Stimulated activated CD8-positive, alpha-beta memory T cell treated with anti-CD3 and anti-CD28 coated beads, Interleukin-15, amount 100 ng/mL, for 1 hour (primary cell): ENCODE measurements around the gene FGGY.
"Not testable (repeated sequence)": the region's sequence is repeated elsewhere in the genome, so short reads cannot be mapped to it uniquely, and the experiment has no call there.

Experiments
- DNase-seq: peaks from one replicate; pipeline ENCODE4 v3.0.0-alpha.2; 2020; ENCODE audit warnings: low read depth

The FGGY gene

DNA sequence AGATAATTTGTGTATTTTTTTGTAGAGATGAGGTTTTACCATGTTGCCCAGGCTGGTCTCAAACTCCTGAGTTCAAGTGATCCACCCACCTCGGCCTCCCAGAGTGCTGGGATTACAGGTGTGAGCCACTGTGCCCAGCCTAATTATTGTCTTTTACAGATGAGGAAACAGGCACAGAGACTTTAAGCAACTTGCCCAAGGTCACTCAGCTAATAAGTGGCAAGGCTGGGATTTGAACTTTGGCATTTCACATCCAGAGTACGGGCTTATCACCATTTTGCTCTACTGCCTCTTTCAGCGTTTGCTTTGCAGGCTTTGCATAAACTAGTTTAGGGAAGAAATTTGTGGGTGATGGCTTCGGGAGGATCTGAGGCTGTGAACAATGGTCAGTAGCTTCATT, 57.3 kb downstream of the FGGY start:
- not testable (repeated sequence) for DNase-seq

GRCh38 chr1:59354709-59355337, 57.9 kb downstream of the FGGY start:
- DNase-seq: no peak

DNA sequence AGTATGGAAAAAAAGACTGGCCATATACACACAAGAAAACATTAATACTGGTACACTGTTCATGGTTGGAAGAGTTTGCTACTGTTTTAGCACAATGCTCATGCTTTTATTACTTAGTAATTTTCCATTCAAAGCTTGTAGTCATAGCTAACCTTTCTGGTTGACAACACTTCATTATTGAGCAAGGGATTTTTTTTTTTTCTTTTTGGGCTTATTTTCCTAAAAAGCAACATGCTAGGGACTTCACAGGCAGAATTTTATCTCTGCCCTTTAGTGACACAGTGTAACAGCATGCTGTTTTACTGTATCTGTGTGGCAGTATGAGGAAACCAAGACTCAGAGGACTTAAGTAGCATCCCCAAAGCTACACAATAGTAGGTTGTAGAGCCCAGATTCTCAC, 58.5 kb downstream of the FGGY start:
- DNase-seq: no peak

DNA sequence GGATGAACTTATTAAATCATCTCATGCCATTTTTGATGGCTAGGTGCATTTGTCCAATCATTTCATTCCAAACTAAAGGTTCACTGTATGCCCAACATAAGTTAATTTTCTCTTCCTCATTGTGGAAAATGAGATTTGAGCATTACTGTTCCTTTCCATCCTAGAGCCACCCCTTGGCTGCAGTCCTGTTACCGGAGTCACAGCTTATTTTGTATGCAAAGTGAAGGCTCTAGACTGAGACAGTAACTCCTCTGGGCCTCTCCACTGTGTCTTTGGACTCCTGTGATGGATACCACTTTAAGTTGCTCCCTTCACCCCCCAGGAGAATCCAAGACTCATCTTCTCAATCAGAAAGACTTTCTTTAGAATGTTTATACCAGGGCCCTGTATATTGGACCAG, 59.7 kb downstream of the FGGY start:
- no peak for DNase-seq

- DNase-seq: no peak
Observed at GRCh38 chr1:59357645-59358320, 60.9 kb downstream of the FGGY start.

DNA sequence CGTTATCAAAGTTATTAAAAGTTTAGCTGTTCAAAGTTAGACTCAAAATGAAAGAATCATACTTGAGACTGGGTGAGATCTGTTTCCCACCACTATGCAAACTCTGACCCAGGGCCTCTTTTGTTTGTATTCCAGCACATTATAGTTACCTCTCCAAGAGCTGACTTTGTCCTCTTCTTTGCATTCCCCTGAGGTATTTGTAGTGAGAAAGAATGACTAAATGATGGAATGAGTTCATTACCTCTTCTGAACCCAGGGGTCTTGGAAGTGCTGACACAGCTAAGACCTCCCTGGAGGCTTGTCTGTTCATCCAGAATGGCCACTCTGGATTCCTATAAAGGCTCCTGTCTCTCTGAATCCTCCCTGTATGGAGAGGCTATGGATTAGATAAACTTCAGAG, 62.4 kb downstream of the FGGY start:
- DNase-seq: no peak

DNA sequence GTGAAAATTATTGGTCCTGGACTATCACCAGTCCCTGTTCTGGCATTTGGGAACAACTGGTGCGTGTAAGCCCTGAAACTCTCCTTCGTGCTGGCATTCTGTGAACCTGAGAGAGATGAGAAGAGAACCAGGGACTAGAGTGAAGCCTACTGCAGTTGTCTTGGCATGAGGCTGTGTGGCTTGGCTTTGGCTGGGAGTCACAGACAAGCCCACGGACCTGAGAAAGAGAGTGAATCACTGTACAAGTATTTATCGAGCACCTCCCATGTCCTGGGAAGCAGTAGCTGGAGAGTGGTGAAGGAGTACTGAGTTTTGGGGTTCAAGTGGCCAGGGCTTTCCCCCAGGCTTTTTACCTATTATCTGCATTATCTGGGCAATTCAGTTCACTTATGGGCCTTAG, 63.3 kb downstream of the FGGY start:
- no peak for DNase-seq

- DNase-seq: no peak
Observed at GRCh38 chr1:59360729-59361128, 63.8 kb downstream of the FGGY start.

DNA sequence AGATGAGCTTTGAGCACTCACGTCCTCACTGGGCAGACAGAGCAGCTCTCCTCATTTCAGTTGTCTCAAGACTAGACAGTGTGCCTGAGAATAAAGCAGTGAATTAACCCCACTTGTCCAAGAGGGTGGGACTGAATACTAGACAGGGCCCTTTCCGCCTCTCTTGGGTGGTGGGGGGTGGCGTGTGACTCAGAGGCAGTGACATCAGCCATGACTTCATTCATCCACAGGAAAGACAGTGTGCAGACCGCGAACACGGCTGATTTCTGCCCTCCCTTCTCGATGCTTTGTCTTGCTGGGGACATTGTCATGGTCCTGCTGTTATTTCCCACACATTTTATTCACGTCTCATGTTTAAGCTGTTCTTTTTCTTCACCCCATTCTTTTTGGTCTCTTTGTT, 64.9 kb downstream of the FGGY start:
- no peak for DNase-seq

DNA sequence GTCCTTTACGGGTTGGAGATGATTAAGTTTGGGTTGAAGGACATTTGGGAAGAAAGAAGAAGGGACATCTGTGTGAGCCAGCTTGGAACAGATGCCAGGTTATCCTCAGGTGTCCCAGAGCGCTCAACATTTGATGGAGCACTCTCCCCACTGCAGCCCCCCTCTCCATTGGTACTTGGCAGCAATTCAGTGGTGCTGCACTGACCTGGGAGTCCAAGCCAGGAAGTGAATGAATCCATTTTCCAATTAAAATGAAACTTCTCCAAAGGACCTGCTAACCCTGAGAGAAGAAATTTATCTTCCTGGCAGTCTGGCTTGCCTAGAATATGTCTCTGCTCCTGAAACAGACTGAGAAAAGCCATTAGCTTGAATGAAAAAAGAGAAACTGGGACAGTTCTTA, 67.1 kb downstream of the FGGY start:
- DNase-seq: no peak

GRCh38 chr1:59366346-59366745, 69.5 kb downstream of the FGGY start:
- DNase-seq: no peak

GRCh38 chr1:59367301-59368007, 70.6 kb downstream of the FGGY start:
- no peak for DNase-seq

DNA sequence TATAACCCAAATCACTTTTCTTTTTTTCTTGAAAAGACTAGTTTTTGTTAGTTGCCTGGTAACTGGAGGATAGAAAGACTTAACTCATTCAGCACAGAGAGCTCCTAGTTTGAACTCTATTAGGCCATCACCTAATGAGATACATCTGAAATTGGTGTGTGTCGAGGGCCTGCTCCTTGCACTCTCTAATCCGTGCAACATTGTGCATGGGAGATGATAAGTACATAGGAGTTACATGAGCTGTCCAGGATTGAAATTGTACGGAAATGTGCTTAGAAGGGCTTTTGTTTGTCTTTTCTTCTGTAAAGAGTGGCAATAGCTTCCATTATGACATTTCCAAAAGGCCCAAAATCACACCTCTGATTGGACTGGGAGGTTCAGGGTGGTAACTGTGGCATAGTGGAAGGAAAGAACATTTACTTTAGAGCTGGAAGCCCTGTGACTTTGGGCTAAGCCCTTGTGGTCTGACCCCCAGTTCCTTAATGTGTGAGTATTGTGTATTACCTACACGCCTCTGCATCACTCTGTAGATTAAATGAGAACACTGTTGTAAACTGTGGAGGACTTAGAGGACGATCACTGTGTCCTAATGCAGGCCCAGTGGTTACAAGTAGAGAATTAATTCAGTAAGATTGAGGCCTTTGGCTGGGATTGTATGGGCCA, 71.2 kb downstream of the FGGY start:
- DNase-seq: no peak

GRCh38 chr1:59375321-59376220, 78.7 kb downstream of the FGGY start:
- no peak for DNase-seq

DNA sequence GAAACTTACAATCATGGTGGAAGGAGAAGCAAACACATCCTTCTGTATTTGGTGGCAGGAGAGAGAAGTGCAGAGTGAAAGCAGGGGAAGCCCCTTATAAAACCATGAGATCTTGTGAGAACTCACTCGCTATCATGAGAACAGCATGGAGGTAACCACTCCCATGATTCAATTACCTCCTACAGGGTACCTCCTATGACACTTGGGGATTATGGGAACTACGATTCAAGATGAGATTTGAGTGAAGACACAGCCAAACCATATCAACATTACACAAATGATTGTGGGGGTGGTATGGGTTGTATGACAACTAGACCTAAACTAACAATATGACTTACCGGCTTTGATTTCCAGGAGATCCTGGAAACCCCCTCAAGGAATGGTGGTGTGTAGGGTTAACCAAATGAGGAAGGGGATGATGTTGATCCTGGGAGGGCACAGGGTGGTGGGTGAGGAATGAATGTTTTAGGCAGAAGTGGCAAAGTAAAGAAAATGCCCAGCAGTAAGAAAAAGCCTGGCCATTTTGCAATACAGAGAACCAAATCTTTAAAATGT, 80.5 kb downstream of the FGGY start:
- no peak for DNase-seq

- DNase-seq: no peak
Observed at GRCh38 chr1:59378621-59379370, 81.9 kb downstream of the FGGY start.

- DNase-seq: no peak
Observed at GRCh38 chr1:59379371-59379728, 82.5 kb downstream of the FGGY start.

GRCh38 chr1:59383963-59384362, 87.1 kb downstream of the FGGY start:
- no peak for DNase-seq

DNA sequence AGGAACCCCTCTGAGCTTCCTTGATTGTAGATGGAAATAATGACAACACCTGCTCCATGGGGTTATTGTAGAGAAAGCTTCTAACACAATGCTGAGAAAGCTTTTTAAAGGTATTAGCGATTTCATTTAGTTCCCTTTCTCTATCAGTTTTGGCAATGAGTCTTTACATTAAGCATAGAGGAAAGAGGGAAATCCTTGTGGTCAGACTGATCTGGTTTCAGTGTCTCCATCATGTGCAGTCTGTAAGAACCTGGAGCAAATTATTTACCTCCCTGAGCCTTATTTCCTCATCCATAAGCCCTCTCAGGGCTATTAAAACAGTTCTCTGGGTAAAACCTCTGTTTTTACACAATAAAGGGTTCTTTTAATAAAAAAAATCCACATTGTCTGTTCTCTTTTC, 87.5 kb downstream of the FGGY start:
- DNase-seq: no peak

GRCh38 chr1:59388191-59388590, 91.3 kb downstream of the FGGY start:
- no peak for DNase-seq

DNA sequence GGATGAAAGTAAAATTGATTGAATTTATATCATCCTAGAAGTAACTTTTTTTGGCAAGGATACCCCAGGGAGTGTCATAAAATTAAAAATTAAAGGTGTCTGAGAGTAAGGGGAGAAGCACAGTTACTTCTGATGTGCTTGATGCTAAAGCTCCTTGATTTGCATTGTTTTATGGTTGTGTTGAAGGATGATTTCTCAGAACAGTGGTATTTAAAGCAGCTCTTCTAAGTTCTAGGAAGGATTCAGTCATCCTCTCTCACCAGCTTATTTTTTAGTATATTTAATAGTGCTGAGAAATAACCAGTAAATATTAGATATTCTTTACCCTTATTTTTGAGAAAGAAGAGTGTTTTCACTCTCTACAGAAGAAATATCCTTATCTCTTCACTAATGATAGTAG, 93.0 kb downstream of the FGGY start:
- no peak for DNase-seq
